ENCODE data around the gene ZNF48.
"Not testable (repeated sequence)": the region's sequence is repeated elsewhere in the genome, so short reads cannot be mapped to it uniquely, and the experiment has no call there.

The ZNF48 gene

DNA sequence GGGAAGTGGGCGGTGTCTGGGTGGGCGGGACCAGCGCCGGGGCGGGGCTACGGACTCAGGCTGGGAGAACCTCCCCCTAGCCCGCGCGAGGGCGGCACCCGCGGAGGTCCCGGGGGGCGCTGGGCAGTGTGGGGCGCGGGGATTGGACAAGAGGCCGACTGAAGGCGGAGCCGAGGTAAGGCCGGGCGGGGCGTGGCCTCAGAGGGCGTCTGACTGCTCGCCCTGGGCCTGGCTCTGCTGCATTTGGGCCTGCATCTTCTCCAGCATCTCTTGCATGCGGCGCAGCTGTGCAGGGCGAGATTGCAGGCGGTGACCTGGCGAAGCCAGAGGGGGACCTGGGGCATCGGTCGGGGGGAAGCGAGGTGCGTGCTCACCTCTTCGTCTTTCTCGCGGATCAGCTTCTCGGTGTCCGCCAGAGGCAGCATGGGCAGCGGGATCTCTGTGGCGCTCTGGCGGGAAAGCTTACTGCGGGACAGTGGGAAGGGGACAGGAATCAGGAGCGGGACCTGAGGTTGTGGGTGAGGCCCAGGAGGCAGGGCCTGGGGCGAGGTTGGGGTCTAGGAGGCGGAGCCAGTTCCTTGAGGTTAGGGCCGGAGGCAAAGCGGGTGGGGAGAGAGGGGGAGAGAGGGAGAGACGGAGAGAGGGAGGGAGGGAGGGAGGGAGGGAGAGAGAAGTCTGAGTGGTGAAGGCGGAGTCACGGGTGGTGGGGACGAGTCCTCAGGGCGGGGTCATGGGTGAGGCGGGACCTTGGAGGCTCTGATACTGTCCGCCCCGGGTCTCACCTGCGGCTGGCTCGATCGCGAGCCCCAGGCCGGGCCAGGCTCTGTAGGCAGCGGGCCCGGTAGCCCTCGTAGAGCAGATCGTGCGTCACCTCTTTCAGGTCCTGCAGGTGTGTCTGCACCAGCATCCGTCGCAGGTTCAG lies 16.7 kb upstream of the ZNF48 start:
- DNase-seq, result peak; percentile 100

DNA sequence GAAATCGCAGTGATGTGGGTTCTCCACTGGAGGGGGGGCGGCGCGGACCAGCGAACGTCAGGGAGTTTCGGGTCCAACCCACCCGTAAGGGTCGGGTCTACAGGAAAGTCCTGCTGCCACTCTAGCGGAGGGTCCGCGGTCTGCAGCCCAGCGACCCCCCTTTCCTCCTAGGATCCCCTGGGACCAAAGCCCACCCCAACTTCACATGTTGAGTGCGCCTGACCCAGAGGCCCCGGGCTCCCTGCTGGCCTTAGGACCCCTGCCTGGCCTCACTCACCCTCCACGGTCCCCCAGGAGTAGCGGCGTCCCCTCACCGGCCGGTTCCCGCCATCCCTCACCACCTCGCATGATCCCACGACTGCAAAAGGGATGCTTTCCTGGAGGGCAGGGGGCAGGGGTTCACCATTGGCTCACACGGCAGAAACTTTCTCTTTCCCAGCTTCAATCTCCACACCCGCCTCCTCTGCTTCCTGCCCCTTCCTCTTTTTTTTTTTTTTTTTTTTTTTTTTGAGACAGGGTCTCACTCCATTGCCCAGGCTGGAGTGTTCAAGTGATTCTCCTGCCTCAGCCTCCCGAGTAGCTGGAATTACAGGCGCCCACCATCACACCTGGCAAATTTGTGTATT lies 15.9 kb upstream of the ZNF48 start:
- no peak for DNase-seq

DNA sequence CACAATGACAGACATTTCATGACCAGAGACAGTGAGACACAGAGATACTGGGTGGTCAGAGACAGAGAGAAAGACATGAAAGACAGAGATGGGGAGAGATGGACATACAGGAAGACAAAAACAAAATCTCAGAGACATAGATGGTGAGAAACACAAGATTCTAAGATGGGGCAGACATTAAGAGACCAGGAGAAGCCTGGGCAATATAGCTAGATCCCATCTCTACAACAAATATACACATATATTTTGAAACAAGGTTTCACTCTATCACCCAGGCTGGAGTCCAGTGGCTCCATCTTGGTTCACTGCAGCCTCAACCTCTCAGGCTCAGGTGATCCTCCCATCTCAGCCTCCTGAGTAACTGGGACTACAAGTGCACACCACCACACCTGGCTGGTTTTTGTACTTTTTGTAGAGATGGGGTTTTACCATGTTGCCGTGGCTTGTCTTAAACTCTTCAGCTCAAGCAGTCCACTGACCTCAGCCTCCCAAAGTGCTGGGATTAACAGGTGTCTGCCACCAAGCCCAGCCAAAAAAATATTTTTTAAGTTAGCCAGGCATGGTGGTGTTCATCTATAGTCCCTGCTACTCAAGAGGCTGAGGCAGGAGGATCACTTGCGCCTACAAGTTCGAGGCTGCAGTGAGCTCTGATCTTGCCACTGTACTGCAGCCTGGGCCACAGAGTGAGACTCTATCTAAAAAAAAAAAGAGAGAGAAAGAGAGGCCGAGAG lies 15.0 kb upstream of the ZNF48 start:
- DNase-seq, result no peak

DNA sequence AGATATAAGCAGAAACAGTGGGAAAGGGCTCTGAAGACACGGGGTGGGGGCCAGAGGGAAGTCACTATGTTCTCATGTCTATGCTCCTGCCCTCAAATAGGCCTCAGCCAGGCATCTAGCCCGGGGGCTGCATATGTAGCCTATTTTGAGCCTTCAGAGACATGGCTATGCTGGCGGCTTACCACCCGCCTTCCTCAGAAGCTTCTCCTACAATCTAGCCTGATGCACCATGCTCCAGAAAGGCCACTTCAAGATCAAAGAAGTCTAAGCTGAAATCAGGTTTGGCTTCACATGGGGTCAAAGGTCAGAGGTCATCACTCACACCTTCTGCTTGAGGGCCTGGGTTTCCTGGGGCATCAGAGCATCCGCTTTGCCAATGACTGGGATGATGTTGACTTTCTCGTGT lies 14.4 kb upstream of the ZNF48 start:
- DNase-seq, result no peak

DNA sequence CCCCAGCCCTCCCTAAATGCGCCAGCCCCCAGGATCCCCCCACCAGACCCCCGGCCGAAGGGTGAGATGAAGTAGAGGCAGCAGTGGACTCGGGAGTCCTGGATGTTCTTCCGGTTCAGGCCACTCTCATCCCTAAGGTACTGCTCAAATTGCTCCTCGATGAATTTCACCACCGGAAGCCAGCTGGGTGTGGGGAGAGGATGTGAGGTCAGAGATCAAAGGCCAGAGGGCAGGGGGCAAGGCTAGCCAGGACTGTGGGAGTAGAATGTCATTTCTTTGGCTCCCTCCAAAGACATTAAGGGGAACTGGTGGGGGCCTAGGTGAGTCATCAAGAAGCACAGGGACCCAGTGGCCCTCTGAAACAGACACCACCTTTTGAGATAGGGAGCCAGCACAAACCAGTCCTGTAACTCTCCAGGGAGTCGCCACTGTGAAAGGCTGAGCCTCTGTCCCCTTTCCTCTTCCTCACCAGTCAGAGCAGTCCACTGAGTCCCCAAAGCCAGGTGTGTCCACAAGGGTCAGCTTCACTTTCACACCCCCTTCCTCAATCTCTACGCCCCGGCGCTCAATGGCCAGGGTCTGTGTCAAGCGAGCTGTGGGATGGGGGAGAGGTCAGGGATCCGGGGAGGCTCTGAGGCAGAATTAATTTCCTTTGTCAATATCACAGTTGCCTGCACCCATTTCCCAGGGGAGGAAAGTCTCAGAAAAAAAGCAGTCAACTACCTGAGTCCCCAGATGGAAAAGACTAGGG lies 13.8 kb upstream of the ZNF48 start:
- no peak for DNase-seq

DNA sequence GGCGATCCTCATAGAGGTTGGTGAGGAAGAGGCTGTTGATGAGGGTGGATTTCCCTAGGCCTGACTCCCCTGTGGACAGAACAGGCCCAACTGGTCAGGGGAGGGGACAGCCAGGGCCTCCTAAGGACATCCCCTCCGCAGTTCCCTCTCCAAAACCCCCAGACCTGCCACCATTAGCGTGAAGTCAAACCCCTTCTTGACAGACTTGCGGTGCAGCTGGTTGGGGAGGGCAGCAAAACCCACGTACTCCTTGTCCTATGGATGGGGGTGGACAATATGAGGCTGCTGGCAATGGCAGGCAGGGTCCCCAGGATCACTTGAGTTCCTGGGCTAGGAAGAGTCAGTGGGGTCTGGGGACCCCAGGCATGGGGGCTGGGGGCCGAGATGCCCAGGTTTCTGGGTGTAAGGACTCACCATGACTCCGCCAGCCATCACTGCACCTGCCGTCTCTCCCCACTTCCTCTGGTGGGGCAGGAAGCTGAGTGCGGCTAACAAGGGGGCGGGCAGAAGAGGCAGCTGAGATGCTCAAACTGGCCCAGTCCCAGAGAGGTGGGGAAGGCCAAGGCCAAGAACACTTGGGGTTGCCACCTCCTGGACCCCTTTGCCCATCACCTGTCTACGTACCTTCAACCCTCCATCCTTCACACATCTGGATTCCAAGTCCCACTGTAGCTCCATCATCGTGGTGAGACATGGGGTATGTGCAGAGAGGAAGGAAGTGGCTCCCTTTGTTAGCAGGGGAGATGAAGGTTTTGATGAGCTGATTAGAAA lies 12.9 kb upstream of the ZNF48 start, which contains the start of gene SEPTIN1:
TSS of gene SEPTIN1 (minus strand) at position 451 of the 771 bp plus-strand sequence. CDS start at position 432, 19 bp downstream.
- no peak for DNase-seq

DNA sequence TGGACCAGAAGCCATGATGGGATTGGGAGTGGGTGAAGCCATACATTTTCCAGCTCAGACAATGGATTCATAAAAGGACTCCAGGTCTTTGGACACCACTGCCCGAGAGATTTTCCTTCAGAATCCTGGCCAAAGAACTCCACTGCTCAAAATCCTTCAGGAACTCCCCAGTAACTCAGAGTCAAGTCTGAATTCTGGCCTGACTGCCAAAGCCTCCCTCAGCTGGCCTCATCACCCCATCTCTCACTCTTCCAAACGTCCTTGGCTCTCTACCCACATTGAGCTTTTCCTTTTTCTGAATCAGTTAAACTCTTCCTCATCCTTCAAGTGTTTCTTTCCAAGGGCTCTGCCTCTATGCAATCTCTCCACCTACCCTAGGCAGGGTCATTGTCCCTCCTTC lies 11.7 kb upstream of the ZNF48 start:
- no peak for DNase-seq

DNA sequence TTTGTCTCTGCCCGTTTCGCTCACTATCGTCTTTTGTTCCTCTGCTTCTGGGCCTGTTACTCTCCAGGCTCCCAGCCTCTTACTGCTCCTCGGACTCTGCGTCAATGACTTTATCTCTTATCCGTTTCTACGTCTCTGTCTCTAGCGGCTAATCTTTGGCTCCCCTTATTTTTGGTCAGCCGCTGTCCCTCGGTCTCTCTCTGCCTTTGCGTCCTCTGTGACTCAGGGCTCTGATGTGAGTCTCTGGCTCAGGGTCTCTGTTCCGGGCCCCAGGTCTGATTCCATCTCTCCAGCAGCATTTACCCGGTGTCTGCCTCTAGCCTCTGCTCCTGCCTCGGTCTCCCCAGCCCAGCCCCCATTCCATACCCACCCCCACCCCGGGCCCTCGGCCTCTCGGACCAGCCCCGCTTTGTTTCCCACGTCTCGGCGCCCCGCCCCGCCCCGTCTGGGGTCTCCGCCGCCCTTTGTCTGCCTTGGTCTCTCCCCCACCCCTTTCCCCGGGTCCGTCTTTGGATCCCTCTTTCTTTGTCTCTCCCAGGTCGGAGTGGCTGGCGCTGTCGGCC lies 547 bp upstream of the ZNF48 start:
- DNase-seq, result no peak

DNA sequence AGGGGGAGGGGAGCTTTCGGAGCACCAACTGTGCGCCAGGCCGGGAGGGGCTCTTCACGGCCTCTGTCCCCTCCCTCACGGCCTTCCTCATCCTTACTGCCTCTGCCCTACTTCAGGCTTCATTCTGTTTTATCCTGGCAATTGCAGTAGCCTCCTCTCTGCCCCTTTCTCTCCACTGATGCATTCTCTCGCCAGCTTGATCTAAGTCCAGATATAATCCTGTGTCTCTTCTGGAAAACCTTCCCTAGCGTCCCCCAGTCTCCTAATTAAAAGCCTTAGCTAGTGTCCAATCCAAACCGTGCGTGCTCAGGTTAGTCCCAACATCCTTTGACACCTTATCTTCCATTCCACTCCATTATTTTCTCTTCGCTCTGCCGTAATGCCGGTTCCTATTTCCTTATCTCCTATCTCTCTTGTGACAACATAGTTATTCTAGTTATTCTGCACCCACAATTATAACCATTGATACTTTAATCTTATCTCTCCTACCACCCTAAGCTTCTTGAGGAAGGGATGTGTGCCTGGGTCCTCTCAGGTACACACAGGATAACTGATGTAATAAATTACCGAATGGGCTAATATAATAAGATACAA lies 869 bp downstream of the ZNF48 start:
- DNase-seq, result no peak

DNA sequence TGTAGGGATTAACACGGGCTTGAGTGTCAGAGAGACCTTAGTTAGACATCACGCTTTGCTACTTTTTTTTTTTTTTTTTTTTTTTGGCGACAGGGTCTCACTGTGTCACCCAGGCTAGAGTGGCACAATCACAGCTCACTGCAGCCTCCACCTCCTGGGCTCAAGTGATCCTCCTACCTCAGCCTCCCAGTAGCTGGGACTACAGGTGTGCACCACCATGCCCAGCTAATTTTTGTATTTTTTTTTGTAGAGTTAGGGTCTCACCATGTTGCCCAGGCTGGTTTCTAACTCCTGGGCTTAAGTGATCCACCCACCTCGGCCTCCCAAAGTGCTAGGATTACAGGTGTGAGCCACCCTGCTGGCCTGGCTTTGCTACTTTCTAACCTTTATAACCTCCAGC lies 1.4 kb downstream of the ZNF48 start:
- not testable (repeated sequence) for DNase-seq

DNA sequence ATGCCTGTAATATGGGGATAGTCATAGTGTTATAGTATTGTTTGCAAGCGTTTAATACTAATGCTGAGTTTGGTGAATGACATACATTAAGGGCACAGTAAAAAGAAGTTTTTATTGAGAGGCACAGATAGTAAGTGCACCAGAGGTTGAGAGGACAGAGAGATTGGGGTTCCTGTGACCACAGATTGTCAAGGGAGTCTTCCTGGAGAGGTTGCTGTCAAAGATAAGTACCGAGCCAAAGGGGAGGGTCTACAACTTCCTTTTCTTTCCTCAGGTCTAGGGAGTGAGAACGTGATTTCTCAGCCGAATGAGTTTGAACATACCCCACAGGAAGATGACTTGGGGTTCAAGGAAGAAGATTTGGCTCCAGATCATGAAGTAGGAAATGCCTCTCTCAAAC lies 1.8 kb downstream of the ZNF48 start:
- DNase-seq, result no peak

DNA sequence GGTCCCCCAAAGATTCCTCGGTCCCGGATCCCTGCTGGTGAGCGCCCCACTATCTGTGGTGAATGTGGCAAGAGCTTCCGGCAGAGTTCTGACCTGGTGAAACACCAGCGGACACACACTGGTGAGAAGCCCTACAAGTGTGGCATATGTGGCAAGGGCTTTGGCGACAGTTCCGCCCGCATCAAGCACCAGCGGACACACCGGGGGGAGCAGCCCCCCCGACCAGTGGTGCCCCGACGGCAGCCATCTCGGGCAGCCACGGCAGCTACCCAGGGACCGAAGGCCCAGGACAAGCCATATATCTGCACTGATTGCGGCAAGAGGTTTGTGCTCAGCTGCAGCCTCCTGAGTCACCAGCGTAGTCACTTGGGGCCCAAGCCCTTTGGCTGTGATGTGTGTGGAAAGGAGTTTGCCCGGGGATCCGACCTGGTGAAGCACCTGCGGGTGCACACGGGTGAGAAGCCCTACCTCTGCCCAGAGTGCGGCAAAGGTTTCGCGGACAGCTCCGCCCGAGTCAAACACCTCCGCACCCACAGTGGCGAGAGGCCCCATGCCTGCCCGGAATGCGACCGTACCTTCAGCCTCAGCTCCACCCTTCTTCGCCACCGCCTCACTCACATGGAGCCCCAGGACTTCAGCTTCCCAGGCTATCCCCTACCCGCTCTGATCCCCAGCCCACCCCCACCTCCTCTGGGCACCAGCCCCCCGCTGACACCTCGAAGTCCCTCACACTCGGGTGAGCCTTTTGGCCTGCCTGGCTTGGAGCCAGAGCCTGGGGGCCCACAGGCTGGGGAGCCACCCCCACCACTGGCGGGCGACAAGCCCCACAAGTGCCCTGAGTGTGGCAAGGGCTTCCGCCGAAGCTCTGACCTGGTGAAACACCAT lies 2.8 kb downstream of the ZNF48 start:
- DNase-seq, result no peak

DNA sequence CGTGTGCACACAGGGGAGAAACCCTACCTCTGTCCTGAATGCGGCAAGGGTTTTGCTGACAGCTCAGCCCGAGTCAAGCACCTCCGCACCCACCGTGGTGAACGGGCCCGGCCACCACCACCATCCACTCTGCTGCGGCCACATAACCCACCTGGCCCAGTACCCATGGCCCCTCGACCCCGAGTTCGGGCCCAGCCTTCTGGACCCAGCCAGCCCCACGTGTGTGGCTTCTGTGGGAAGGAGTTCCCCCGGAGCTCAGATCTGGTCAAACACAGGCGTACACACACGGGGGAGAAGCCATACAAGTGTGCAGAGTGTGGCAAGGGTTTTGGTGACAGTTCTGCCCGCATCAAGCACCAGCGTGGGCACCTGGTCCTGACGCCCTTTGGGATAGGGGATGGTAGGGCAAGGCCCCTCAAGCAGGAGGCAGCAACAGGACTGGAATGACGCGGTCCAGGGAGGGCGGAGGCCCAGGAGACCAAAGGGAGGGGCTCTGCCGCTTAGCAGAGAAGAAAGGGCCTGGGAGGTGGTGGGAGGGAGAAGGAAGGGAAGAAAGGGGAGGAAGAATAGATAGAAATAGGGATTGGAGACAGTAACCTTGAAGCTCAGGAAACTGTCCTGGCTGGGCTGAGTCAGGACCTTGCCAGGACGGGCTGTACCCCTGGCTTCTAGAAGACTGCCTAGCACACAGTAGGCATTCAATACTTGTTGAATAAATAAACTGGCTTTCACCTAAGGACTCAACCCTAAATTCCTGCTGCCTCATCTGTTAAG lies 3.6 kb downstream of the ZNF48 start:
- no peak for DNase-seq

DNA sequence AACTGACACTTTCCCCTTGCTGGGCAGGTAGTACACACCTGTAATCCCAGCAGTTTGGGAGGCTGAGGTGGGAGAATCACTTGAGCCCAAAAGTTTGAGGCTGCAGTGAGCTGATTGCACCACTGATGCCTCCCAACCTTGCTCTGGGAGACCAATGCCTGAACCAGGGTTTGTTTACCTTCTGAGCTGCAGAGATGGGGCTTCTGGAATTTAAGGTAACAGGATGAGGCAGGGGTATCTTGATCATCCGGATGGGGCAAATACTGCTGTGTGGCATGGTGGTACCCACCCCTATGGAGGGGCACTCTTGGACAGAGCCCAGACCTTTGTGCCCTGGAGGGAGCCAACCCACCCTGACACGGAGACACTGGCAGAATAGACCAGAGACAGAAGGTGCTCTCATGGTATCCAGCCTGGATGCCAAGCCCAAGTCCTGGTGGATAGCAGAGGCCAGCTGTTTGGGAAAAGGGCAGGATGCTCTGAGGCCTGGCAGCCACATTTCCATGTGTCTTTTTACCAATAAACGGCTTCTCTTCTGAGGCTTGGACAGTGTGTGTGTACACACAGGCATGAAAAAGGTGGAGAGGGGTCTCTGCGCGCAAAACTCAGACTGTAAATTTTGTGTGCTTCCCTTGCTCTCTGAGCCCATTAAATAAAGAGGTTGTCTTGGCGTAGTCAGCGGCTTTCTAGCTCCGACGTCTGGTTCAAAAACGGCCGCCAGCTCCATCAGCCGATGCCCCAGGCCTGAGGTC lies 4.4 kb downstream of the ZNF48 start:
- peak; percentile 51 for DNase-seq

DNA sequence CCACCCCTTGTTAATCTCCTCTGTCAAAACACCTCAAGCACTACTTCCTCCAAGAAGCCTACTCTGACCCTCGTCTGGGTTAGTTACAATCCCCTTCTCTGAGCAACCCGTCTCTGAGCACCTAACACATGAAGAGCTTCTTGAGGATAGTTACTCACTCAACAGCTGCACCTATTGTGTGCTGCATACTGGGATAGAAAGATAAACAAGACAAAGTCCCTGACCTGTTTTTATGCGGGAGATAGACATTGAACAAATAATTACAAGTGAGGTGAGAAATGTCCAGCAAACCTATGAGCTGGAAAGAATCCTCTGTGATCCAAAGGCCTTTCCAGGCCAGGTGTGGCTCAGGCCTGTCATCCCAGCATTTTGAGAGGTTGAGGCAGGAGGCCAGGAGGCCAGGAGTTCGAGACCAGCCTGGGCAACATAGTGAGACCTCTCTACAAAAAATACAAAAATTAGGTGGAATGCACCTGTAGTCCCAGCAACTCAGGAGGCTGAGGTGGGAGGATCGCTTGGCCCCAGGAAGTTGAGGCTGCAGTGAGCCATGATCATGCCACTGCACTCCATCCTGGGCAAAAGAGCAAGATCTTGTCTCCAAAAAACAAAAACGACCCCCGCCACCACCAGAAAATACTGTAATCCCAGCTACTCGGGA lies 6.7 kb downstream of the ZNF48 start:
- no peak for DNase-seq

DNA sequence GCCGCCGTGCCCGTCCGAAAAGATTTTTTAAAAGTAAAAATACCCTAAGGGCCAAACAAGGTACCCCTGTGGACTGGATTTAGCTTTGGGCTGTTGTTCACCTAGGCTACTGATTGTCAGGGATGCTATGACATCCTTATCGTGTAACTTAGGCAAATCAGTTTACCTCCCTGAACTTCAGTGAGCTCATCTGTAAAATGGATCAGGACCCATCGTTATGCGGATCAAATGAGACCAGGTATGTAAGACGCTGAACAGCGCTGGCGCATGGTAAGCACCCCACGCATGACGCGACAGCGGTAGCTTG lies 11.5 kb downstream of the ZNF48 start:
- no peak for DNase-seq

DNA sequence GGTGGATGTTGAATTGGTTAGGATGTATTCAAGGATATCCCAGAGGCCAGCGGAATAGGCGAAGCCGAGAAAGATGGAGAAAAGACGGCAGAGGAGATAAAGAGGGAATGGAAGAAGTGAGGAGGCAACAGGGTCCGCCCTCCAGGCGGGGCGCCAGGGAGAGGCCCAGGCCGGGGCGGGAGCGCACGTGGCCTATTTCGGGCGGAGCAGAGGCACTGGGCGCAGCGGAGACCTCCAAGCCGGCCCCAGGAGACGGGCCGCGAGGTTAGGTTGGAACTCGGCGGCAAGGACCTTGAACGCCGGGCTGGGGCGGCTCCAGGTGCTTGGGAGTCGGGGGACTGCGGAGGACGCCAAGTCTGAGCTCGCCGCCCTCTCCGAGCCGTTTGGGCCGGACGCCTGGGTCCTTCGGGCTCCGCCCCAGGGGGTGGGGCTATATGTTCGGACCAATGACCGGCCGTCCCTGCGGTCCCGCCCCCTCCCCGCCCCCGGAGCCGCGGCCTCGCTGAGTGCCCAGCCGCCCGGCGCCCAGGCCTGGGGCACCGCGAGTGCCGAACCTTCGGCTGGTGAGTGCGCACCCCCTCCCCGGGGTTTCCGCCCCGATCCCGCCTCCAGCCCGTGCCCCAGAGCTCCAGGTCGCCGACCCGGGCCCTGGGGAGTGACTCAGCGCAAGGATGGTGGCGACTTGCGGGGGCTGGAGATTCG lies 12.0 kb downstream of the ZNF48 start, which contains the start of gene ZNF771:
TSS of gene ZNF771 (plus strand) at position 505 of the 702 bp plus-strand sequence. CDS start 448 bp downstream, outside the sequence.
- peak; percentile 96 for DNase-seq
